ENCODE results near the gene CAB39L. TPM values are rescaled to one million over a fixed set of nuclear protein-coding genes. Genes with fewer than 3 reads are reported as not detected.

The CAB39L gene
- total and polyA plus RNA-seq, 2 of the 4 experiments (the other 2 are of a cell fraction) = 8.5 to 16.7 TPM

DNA sequence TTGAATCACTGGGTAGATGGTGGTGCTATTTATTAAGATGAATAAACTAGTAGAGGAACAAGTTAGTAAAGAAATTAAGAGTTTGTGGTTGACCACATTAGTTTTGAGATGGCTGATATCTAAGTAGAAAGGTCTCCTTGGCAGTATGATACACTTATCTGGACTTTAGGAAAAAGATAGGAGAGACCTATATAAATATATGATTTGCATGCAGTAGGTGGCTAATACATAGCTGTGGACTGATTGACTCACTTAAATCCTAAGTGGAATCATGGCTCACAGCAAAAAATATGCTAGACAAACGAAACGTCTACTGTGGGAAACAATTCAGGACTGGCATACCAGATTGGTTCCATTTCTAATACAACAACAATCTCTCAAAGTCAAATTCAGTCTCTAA lies 92.0 kb downstream of the CAB39L start:
- intact Hi-C loops (cut with micrococcal nuclease) = no loop called here
- Histone ChIP-seq H3K27ac (ENCODE audit: insufficient read depth, low read length) (peak overlapping the region; percentile 43; the same call in 1 of the 2 replicates), H3K18ac (ENCODE audit: low read depth, low read length) (no peak overlapping the region; the same call in 1 of the 2 replicates), H4K5ac (ENCODE audit: low read depth, low read length) (no peak overlapping the region; the same call in 1 of the 2 replicates), H3K4me2 (ENCODE audit: low read depth, low read length) (peak overlapping the region; percentile 3; the same call in 1 of the 2 replicates), H2AK5ac (ENCODE audit: low read depth, low read length) (no peak overlapping the region), H3K9ac (ENCODE audit: low read depth, low read length) (no peak overlapping the region), H3K14ac (replicated peaks; ENCODE audit: low read depth, low read length) (no peak overlapping the region), H3K27me3 (ENCODE audit: control insufficient read depth, insufficient read depth, low read length) (no peaks in the 10 kb centered on the region), H3K56ac (ENCODE audit: extremely low read depth, insufficient read depth, low read length) (0 out of 2 replicates have a peak overlapping the region, but pooled peaks have one; percentile 7), H3K4ac (ENCODE audit: low read depth, low read length) (no peak overlapping the region), H3K23ac (ENCODE audit: low read depth, low read length) (peak overlapping the region; percentile 86; the same call in 1 of the 2 replicates), H4K91ac (ENCODE audit: insufficient read depth, low read depth, low read length) (no peak overlapping the region), H3K36me3 (ENCODE audit: control insufficient read depth, insufficient read depth, low read length) (no peaks in the 10 kb centered on the region; the same call in 1 of the 2 replicates), H4K20me1 (ENCODE audit: insufficient read depth, low read length) (no peaks in the 10 kb centered on the region), H2BK120ac (ENCODE audit: low read depth, low read length) (peak overlapping the region; percentile 90; the same call in 1 of the 2 replicates), H3K4me1 (ENCODE audit: control insufficient read depth, insufficient read depth, low read length) (peaks cover 7% of the 10 kb centered on the region; the same call in 1 of the 2 replicates), H3K79me1 (ENCODE audit: low read depth in 1 of 2, low read length in 2 of 2) (peaks cover 0 to 8% of the 10 kb centered on the region in 2 experiments; a peak in 1 of 4 replicates), H2BK15ac (ENCODE audit: low read depth, low read length) (peak overlapping the region; percentile 91; the same call in 2 of the 3 replicates), H3K4me3 (ENCODE audit: insufficient read depth, low read depth, low read length) (no peak overlapping the region), H3K9me1 (ENCODE audit: insufficient read depth, low read length) (no peaks in the 10 kb centered on the region), H2AFZ (replicated peaks; ENCODE audit: low read length, poor library complexity) (no peak overlapping the region), H2AK9ac (replicated peaks; ENCODE audit: low read depth, low read length, poor library complexity) (no peak overlapping the region), H4K8ac (ENCODE audit: low read depth in 2 of 2, low read length in 2 of 2) (peak overlapping the region; percentile 87 to 91; a peak in 2 of 4 replicates), H2BK5ac (ENCODE audit: low read depth, low read length, poor library complexity, severe bottlenecking) (peak overlapping the region; percentile 89), H2BK20ac (ENCODE audit: low read depth, low read length) (no peak overlapping the region; the same call in 1 of the 2 replicates), H3K9me3 (ENCODE audit: control insufficient read depth, insufficient read depth, low read length) (peaks cover 5% of the 10 kb centered on the region)
- DNase-seq = peak; percentile 94
- ATAC-seq (ENCODE audit: low read depth) = peak; percentile 76
- dilution Hi-C loops (cut with HindIII; ENCODE audit: low sequenced_read_pairs, unreplicated experiment) = no loop called here
- in situ Hi-C loops (cut with MboI; ENCODE audit: low sequenced_read_pairs) = no loop called here
- BruUV-seq (replicated peaks) = no TSS peak
- CTCF ChIA-PET = no interaction called here
- no CpG with 5 or more reads among the region's 2 CpGs for whole genome bisulfite sequencing, 2 experiments (ENCODE audit: extremely low coverage in 2 of 2, insufficient read length in 1 of 2)
- no peak for TF ChIP-seq RCOR1 (IDR thresholded peaks at IDR 0.05; ENCODE audit: insufficient replicate concordance, low read length)
- no peak for TF ChIP-seq RAD21 (IDR thresholded peaks at IDR 0.05; ENCODE audit: low read length)
- no peak for TF ChIP-seq POLR2A (IDR thresholded peaks at IDR 0.05; ENCODE audit: low read depth, low read length)
- TF ChIP-seq RFX5 (IDR thresholded peaks at IDR 0.05; ENCODE audit: low read depth, low read length) = no peak
- no peak for TF ChIP-seq MAZ (IDR thresholded peaks at IDR 0.05; ENCODE audit: borderline replicate concordance, low read depth, low read length)
- TF ChIP-seq MXI1 (IDR thresholded peaks at IDR 0.05; ENCODE audit: borderline replicate concordance, low read depth, low read length) = no peak
- TF ChIP-seq BHLHE40 (IDR thresholded peaks at IDR 0.05; ENCODE audit: low read depth, low read length) = 0 out of 2 replicates have a peak, but pooled peaks have one; percentile 28
- TF ChIP-seq, protein P1, sequence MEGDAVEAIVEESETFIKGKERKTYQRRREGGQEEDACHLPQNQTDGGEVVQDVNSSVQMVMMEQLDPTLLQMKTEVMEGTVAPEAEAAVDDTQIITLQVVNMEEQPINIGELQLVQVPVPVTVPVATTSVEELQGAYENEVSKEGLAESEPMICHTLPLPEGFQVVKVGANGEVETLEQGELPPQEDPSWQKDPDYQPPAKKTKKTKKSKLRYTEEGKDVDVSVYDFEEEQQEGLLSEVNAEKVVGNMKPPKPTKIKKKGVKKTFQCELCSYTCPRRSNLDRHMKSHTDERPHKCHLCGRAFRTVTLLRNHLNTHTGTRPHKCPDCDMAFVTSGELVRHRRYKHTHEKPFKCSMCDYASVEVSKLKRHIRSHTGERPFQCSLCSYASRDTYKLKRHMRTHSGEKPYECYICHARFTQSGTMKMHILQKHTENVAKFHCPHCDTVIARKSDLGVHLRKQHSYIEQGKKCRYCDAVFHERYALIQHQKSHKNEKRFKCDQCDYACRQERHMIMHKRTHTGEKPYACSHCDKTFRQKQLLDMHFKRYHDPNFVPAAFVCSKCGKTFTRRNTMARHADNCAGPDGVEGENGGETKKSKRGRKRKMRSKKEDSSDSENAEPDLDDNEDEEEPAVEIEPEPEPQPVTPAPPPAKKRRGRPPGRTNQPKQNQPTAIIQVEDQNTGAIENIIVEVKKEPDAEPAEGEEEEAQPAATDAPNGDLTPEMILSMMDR (conservative IDR thresholded peaks at IDR 0.05; ENCODE audit: low read depth, low read length) = no peak
- 0 out of 2 replicates have a peak, but pooled peaks have one; percentile 3 for TF ChIP-seq NFE2L2 (IDR thresholded peaks at IDR 0.05; ENCODE audit: low read depth, low read length)
- peak; percentile 56; the same call in 1 of the 2 replicates for TF ChIP-seq MAFK (IDR thresholded peaks at IDR 0.05; ENCODE audit: low read depth, low read length)
- no peak for TF ChIP-seq SMC3 (IDR thresholded peaks at IDR 0.05; ENCODE audit: low read depth, low read length)
- TF ChIP-seq CEBPB (IDR thresholded peaks at IDR 0.05; ENCODE audit: low read depth, low read length) = 0 out of 2 replicates have a peak, but pooled peaks have one; percentile 17
- no peak for TF ChIP-seq CHD1 (IDR thresholded peaks at IDR 0.05; ENCODE audit: low read depth, low read length)
- peak; percentile 73 for TF ChIP-seq FOS (IDR thresholded peaks at IDR 0.05; ENCODE audit: low read depth, low read length)
- no peak for TF ChIP-seq ELK1 (IDR thresholded peaks at IDR 0.05; ENCODE audit: borderline replicate concordance, low read depth, low read length)
- TF ChIP-seq, protein P2, sequence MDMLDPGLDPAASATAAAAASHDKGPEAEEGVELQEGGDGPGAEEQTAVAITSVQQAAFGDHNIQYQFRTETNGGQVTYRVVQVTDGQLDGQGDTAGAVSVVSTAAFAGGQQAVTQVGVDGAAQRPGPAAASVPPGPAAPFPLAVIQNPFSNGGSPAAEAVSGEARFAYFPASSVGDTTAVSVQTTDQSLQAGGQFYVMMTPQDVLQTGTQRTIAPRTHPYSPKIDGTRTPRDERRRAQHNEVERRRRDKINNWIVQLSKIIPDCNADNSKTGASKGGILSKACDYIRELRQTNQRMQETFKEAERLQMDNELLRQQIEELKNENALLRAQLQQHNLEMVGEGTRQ (IDR thresholded peaks at IDR 0.05; ENCODE audit: low read depth, low read length) = no peak
- POLR2A ChIA-PET (ENCODE audit: unreplicated experiment) = no interaction called here
